SIG-M5 treated with dmso at 0.1 percent for 504 hours (cell line): ENCODE results near the gene ATF7IP2.

Experiments used
- DNase-seq: peaks from one replicate; lab custom pipeline; 2025; ENCODE audit not compliant: unreplicated experiment; lab: John Stamatoyannopoulos, UW

Gene ATF7IP2

DNA sequence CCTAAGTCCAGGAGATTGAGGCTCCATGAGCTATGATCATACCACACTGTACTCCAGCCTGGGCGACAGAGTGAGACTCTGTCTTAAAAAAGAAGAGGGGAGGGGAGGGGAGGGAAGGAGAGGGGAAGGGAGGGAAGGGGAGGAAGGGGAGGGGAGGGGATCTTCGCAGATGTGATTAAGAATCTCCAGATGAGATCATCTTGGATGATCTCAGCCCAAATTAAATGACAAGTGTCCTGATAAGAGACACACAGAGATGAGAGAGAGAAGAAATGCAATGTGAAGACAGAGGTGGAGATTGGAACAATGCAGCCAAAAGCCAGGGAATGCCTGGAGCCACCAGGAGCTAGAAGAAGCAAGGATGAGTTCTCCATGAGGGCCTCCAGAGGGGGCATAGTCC is 124.4 kb downstream of the ATF7IP2 start:
- DNase-seq: no peak

DNA sequence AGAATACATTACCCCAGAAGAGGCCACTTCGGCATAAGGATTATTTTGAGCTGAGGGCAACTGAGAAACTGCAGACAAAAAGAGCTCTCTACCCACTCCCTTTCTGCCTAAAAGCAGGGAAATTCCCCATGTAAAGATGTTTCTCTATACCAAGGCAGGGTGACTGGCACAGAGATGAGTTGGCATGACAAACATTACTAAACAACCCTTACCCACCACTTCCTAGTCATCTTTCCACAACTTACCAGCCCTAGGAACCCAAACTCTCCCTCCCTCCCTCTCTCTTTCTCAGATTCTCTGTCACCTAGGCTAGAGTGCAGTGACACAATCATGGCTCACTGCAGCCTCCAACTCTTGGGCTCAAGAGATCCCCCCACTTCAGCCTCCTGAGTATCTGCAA is 126.0 kb downstream of the ATF7IP2 start:
- no peak for DNase-seq

DNA sequence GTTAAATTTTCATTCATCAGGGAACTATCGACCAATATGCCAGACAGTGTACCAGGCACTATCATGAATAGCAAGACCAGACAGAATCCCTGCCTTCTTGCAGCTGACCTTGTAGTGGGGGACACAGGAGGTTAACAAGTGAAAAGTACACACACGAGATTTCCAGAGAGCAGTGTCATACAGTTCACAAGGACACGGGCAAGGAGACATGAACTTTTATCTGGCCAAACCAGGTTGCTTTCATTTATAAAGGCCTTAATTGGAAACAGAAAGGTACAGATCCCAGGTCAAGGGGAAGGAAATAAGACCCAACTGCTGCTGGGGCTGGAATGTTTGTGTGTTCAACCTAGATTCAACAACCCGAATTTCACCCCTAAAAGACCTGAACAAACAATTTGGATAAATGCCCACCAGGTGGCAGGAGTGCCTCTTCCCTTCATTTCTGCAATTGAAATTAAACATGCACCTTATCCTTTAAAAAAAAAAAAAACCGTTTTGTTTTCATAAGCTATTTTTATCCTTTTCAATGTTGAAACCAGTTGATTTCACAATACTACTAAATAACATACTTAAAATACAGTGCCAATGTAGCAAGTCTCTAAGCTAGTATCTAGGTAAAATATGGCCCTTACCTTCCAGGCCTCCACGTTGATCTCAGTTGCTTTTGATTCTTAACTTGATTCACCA is 128.7 kb downstream of the ATF7IP2 start:
- DNase-seq: peak; percentile 51

DNA sequence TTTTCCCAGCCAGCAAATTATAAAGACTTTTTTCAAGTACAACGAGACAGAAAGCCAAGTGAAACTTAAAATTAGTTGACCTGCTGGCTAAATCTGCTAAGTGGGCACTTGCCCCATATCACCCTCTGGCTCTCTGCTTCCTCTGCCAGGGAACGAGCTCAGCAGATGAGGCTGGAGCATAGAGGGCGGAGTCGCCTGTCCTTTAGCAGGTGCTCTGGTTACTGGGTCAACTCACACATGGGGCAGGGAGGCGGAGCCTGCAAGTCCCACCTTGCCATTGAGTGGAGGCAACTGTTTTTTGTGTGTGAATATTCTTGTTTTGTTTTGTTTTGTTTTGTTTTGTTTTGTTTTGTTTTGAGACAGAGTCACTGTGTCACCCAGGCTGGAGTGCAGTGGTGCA is 132.0 kb downstream of the ATF7IP2 start:
- no peak for DNase-seq

DNA sequence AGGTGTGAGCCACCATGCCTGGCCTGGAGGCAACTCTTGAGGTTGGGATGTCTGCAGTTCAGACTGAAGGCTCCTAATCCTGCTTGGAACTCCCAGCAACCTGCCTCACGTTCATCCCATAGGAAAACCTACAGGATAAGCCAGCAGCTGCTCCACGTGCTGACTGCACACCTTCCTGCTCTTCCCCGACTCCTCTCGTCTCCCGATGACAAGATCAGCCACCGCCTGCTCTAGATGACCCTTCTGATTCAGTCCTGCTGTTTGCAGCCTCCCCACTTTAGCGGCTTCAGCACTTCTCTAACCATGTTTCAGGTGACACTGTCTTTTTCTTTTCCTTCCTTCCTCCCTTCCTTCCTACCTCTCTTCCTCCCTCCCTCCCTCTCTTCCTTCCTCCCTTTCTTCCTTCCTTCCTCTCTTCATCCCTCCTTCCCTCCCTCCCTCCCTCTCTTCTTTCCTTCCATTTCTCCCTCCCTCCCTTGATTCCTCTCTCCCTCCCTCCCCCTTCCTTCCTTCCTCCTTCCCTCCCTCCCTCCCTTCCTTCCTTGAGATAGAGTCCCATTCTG is 132.7 kb downstream of the ATF7IP2 start:
- no peak for DNase-seq

DNA sequence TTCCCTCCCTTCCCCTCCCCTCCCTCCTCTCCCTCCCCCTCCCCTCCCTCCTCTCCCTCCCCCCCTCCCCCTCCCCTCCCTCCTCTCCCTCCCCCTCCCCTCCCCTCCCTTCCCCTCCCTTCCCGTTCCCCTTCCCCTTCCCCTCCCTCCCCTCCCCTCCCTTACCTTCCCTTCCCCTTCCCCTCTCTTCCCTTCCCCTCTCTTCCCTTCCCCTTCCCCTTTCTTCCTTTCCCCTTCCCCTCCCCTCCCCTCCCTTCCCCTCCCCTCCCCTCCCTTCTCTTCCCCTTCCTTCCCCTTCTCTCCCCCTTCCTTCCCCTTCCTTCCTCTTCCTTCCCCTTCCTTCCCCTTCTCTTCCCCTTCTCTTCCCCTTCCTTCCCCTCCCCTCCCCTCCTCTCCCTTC is 133.4 kb downstream of the ATF7IP2 start:
- no peak for DNase-seq

DNA sequence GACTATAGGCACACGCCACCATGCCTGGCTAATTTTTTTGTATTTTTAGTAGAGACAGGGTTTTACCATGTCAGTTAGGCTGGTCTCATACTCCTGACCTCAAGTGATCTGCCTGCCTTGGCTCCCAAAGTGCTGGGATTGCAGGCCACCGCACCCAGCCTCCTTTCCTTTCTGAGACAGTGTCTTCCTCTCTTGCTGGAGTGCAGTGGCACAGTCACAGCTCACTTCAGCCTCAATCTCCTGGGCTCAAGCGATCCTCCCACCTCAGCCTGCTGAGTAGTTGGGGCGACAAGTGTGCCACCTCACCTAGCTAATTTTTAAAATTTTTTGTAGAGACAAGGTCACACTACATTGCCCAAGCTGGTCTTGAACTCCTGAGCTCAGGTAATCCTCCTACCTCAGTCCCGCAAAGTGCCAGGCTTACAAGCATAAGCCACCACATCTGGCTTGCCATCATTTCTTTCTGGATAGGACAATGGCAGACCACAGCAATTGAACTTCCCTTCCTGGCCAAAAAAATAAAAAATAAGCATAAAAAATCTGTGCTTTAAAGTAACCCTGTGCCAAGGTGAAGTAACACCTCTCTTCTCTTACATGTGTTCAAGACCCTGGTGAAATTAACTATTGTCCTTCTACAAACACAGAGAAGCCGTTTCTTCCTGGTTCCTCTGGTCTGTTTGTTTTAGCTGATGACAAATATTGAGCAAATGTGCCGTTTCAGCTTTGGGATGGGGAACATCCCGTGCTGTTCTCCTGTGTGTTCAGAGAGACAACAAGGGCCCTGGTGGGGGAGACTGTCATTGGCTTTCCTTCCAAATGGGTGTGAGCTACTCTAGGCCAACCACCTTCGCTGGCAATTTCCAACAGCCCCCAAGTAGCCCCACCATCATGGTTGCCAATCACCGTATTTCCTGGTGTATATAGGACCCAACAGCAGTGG is 134.3 kb downstream of the ATF7IP2 start:
- DNase-seq: peak; percentile 6

DNA sequence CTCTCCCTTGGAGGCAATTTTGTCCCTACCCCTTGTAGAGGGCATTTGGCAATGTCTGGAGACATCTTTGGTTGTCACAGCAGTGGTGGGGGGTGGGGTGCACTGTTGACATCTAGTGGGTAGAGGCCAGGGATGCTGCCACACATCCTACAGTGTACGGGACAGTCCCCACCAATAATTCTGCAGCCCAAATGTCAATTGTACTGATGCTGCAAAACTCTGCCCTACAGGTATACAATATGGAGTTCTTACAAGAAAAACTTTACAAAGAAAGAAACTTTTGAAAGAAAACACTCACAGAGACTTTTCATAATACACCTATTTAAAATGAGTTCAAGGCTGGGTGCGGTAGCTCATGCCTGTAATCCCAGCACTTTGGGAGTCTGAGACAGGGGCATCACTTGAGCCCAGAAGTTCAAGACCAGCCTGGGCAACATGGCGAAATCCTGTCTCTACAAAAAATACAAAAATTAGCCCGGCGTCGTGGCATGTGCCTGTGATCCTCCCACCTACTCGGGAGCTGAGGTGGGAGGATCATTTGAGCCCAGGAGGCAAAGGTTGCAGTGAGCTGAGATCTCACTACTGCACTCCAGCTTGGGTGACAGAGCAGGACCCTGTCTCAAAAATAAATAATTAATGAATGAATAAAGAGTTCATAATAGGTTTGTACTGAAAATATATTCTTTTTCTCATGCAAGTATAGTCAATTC is 135.2 kb downstream of the ATF7IP2 start:
- no peak for DNase-seq

DNA sequence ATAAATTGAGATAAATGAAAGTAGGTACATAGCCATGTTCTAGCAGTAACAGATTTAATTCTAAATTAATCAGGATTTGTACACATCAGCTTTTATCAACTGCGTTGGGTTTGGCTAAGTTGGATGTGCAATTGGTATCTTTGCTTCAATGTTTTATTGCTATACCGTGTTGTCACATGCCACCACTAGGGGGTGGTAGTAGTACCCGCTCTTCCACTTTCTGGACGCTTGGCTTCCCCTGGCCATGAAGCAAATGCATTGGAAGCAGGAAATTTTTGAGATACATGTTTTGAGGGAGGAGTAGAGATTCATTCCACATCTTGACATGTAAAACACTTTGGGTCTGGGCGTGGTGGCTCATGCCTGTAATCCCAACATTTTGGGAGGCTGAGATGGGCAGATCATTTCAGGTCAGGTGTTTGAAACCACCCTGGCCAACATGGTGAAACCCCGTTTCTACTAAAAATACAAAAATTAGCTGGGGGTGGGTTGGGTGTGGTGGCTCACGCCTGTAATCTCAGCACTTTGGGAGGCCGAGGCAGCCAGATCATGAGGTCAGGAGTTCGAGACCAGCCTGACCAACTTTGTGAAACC is 135.9 kb downstream of the ATF7IP2 start:
- DNase-seq: peak; percentile 60

DNA sequence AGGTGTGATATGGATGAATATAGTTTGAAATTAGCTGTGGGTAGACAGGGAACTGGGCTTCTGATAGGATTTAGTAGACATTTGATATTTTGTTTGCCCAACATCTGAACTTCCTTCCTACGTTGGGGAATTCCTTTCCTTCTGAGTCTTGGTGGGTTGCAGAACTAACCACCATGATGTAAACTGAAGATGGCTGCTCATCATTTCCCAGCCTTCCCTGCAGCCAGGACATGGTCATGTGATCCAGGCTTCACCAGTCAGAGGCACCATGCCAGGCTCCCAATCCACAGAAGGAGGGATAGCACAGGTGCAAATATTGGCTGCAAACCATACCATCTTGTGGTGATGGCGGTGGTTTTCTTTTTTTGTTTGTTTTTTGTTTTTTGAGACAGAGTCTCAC is 137.1 kb downstream of the ATF7IP2 start:
- DNase-seq: no peak

DNA sequence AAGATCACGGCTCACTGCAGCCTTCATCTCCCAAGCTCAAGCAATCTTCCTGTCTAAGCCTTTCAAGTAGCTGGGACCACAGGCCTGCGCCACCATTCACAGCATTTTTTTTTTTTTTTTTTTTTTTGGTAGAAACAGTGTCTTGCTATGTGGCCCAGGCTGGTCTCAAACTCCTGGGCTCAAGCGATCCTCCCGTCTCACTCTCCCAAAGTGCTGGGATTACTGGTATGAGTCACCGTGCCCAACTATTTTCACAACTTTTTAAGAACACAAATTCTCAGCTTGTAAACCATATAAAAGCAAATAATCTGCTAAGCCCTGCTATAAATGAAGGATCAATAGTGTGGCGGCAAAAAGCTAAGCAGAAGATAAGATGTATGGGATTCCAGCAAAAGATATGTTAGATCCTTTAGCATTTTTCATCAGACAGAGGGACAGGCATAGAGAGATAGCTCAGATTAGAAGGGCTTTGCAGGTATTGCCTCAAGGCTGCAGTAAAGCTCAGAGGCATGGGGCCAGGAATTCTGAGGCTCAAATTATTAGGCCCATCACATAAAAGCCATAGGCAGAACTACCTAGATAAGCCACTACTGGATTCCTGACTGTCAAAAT is 139.5 kb downstream of the ATF7IP2 start:
- no peak for DNase-seq

DNA sequence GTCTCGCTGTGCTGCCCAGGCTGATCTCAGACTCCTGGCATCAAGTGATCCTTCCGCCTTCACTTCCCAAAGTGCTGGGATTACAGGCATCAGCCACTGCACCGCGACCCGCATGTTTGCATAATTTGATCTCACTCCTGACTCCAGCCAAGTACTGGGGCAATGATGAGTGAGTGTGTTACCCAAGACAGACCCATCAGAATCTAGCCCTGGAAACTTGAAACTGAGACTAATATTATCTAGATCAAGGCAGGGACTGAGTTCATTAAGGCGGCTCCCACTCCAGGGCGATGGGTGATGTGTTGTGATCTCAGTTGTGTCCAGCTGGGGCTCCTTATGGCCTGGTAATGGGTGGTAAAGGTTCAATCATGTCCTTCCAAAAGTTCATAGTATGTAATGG is 141.1 kb downstream of the ATF7IP2 start:
- DNase-seq: no peak

DNA sequence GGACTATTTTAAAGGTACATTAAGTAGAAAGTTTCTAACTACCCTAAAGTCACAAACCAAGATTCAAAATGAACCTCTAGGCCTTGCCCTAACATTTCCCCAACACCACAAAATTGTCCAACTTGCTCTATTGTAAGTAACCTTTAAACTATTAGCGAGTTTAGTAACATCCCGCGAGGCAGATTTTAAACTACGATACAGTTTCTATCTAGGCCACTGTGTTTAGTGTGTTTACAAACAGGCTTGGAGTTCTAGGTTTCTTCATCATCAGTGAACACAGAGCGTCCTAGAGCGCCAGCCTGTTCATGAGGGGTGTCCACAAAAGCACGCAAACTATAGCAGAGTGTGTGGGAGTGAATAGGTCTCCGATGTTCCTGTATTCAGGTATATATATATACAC is 142.8 kb downstream of the ATF7IP2 start:
- no peak for DNase-seq

DNA sequence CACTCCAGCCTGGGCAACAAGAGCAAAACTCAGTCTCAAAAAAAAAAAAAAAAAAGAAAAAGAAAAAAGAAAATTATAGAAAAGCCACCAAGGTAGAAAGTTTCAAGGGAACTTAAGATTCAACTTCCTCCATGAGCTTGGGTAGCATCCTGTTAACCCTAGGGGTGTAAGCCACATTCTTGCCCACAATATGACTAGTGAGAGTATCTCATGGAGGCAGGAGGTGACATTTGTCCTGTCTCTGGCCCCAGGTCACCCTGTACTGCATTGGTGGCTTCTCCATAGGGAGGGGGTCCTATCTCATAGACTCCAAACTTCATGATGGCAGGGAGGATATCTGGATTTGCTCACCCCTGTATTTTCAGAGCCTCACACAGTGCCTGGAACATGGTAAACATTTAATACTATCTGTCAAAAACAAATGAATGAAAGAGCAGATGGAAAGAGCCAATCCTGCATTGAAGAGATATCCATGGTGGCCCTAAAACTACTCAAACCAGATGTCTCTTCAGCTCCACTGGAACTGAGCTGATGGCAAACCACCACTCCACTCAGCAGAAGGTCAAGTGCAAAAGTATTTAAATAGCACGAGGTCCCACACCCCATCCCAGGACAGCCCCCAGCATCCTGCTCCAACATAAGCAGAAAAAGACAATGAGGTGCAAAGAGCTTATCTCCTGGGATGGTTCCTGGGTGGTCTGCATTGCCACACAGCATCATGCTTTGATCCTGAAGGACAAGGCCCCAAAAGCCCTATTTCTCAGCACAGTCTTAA is 144.2 kb downstream of the ATF7IP2 start:
- DNase-seq: no peak

DNA sequence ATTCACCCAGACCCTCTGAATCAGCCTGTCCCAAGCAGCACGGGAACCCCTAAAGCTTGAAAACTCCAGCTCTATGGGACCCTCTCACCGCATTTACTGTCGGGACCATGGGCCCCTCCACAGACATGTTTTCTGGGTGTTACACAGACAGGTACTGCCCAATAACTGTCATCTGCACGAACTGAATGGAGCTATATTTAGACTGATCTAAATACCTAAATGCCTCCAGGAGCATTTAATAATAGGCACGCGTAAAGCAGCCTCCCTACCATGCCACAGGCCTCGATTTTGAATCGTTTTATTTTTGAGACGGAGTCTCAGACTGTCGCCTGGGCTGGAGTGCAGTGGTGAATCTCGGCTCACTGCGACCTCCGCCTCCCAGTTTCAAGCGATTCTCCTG is 144.8 kb downstream of the ATF7IP2 start:
- no peak for DNase-seq

DNA sequence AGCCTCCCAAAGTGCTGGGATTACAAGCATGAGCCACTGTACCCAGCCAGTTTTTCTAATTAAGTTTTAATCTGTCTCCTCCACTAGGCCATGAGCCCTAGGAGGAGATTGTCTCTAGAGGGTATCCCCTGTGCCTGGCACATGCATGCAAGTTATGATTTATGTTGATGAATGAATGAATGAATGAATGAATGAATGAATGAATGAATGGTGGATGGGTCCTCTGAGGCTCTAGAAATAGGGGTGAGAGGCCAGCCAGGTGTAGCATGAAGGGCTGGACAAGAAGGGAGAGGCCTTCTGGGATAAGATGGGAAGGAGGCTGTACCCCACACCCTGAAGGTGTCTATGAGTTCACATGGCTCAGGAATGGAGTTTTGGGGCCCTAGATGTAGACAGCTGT is 145.7 kb downstream of the ATF7IP2 start:
- DNase-seq: no peak
